ENCODE measurements around the gene WRAP53.

The WRAP53 gene

DNA sequence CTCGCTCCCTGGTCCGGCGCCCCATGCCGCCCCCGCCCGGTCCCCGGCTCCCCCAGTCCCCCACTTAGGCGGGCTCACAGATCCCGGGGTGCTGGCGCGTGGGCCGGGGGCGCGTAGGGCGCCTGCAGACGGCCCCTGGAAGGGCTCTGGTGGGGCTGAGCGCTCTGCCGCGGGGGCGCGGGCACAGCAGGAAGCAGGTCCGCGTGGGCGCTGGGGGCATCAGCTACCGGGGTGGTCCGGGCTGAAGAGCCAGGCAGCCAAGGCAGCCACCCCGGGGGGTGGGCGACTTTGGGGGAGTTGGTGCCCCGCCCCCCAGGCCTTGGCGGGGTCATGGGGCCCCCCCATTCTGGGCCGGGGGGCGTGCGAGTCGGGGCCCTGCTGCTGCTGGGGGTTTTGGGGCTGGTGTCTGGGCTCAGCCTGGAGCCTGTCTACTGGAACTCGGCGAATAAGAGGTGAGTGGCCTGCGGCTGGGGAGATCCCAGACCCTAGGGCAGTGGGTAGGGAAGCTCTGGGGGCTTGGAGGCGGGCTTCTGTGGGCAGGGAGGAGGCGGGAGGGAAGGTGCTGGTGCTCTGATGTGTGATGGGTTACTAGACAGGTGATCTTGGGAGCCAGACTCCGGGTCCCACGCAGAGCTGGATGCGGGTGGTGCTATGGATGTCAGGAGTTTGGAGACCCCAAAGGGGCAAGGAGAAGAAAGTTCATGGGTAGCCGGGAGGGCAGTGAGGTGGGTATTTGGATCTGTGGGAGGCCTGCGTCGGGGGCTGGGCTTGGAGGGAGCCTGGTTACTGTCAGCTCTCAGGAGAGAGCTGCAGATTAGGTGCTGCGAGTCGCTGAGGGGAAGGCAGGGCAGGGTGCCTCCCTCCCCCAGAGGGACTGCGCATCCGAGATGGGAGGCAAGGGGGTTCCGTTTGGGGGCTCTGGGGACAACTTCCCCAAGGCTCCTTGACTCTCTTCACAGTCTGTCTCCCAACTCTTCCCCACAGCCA lies 17.3 kb downstream of the WRAP53 start:
- H3K4me3 ChIP-seq (ENCODE audit: low read depth, low read length, poor library complexity, severe bottlenecking): peak overlapping the region; percentile 5

DNA sequence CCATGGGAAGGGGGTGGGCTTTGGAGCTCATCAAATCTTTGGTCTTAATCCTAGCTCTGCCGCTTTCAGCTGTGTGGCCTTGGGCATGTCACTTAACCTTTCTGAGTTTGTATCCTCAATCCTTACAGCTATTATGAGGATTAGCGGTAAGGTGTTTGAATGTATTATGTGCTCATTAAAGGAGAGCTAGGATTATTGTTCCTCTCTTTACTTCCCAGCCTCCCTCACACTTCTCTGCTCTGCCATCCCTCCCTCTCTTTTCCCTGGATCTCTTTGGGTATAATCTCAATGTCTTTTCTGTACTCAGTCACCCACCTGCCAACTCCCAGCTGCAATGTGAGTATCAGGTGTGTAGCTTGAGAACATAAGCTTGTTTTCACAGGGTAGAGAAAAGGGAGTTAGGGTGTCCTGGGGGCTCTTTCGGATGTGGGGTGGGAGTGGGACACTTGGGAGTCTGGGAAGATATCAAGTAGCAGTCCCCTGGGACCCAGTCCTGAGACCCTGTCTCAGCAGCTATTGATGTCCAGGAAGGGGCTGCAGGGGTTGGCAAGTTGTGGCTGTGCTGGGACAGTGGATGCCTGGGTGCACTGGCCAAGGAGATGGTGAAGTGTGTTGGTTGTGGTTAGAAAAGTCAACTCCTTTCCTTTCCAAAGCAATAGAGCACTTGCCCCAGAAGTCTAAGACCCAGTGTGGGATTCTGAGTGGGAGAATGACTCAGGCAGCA lies 18.5 kb downstream of the WRAP53 start:
- no peaks in the 10 kb centered on the region for H3K9me2 ChIP-seq (ENCODE audit: low read depth, low read length)
- no peaks in the 10 kb centered on the region for H3K9me3 ChIP-seq (ENCODE audit: low read length)
- TF ChIP-seq, protein P1, sequence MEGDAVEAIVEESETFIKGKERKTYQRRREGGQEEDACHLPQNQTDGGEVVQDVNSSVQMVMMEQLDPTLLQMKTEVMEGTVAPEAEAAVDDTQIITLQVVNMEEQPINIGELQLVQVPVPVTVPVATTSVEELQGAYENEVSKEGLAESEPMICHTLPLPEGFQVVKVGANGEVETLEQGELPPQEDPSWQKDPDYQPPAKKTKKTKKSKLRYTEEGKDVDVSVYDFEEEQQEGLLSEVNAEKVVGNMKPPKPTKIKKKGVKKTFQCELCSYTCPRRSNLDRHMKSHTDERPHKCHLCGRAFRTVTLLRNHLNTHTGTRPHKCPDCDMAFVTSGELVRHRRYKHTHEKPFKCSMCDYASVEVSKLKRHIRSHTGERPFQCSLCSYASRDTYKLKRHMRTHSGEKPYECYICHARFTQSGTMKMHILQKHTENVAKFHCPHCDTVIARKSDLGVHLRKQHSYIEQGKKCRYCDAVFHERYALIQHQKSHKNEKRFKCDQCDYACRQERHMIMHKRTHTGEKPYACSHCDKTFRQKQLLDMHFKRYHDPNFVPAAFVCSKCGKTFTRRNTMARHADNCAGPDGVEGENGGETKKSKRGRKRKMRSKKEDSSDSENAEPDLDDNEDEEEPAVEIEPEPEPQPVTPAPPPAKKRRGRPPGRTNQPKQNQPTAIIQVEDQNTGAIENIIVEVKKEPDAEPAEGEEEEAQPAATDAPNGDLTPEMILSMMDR (IDR thresholded peaks at IDR 0.05; ENCODE audit: low read length): no peak
- TF ChIP-seq EZH2 (IDR thresholded peaks at IDR 0.05; ENCODE audit: borderline replicate concordance, low read length): no peak
- no peaks in the 10 kb centered on the region for H3K79me2 ChIP-seq (ENCODE audit: insufficient read depth, low read length)
- H3F3A ChIP-seq (ENCODE audit: insufficient read depth, low read length): no peaks in the 10 kb centered on the region
- H3K36me3 ChIP-seq (ENCODE audit: insufficient read depth, low read length): peaks cover 9% of the 10 kb centered on the region
- H3K4me2 ChIP-seq (ENCODE audit: low read length): no peak overlapping the region
- H2AFZ ChIP-seq (ENCODE audit: low read length): no peak overlapping the region
- H3K4me1 ChIP-seq (ENCODE audit: insufficient read depth, low read length, severe bottlenecking): peaks cover 12% of the 10 kb centered on the region
- H3K9ac ChIP-seq (ENCODE audit: low read length): no peak overlapping the region
- H4K20me1 ChIP-seq (ENCODE audit: insufficient read depth, low read length): no peaks in the 10 kb centered on the region
- H3K4me3 ChIP-seq (ENCODE audit: low read depth, low read length, poor library complexity, severe bottlenecking): no peak overlapping the region
- peaks cover 11% of the 10 kb centered on the region; the same call in 1 of the 2 replicates for H3K27me3 ChIP-seq (ENCODE audit: insufficient read depth, low read length)
- no peak overlapping the region for H3K27ac ChIP-seq (ENCODE audit: low read depth, low read length, poor library complexity, severe bottlenecking)

More for the DNA sequence above, 17.3 kb downstream of the WRAP53 start:
- no peaks in the 10 kb centered on the region for H3K9me2 ChIP-seq (ENCODE audit: low read depth, low read length)
- no peaks in the 10 kb centered on the region for H3F3A ChIP-seq (ENCODE audit: insufficient read depth, low read length)
- no peak overlapping the region for H2AFZ ChIP-seq (ENCODE audit: low read length)
- peak overlapping the region; percentile 33; the same call in 1 of the 2 replicates for H3K4me2 ChIP-seq (ENCODE audit: low read length)
- H3K79me2 ChIP-seq (ENCODE audit: insufficient read depth, low read length): no peaks in the 10 kb centered on the region
- TF ChIP-seq, protein P1 (IDR thresholded peaks at IDR 0.05; ENCODE audit: low read length): no peak
- TF ChIP-seq EZH2 (IDR thresholded peaks at IDR 0.05; ENCODE audit: borderline replicate concordance, low read length): no peak
- H3K9ac ChIP-seq (ENCODE audit: low read length): no peak overlapping the region
- no peaks in the 10 kb centered on the region for H4K20me1 ChIP-seq (ENCODE audit: insufficient read depth, low read length)
- H3K9me3 ChIP-seq (ENCODE audit: low read length): no peaks in the 10 kb centered on the region
- H3K4me1 ChIP-seq (ENCODE audit: insufficient read depth, low read length, severe bottlenecking): peaks cover 12% of the 10 kb centered on the region
- H3K36me3 ChIP-seq (ENCODE audit: insufficient read depth, low read length): peaks cover 16% of the 10 kb centered on the region
- peaks cover 11% of the 10 kb centered on the region; the same call in 1 of the 2 replicates for H3K27me3 ChIP-seq (ENCODE audit: insufficient read depth, low read length)
- H3K27ac ChIP-seq (ENCODE audit: low read depth, low read length, poor library complexity, severe bottlenecking): no peak overlapping the region

DNA sequence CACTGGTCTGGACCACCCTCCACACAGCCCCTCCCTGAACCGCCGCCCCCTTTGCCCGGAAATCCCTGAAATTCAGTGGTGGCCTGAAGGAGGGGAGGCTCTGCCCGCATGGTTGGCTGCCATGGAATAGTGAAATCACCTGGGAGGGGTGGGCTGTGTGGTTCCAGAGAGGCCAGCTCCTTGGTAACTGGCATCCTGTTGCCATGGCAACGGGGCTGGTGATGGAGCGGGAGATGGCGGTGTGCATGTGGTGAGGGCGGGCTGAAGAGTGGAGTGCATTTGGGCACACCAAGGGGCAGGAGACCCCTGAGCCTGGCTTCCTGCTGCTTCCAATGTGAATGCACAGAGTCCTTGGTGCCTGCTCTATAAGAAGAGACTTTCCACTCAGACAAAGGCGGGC lies 19.2 kb downstream of the WRAP53 start:
- H3K9ac ChIP-seq (ENCODE audit: low read length): no peak overlapping the region
- H3K4me2 ChIP-seq (ENCODE audit: low read length): no peak overlapping the region
- peaks cover 4% of the 10 kb centered on the region for H3K36me3 ChIP-seq (ENCODE audit: insufficient read depth, low read length)
- H3K79me2 ChIP-seq (ENCODE audit: insufficient read depth, low read length): no peaks in the 10 kb centered on the region
- H3K4me1 ChIP-seq (ENCODE audit: insufficient read depth, low read length, severe bottlenecking): peaks cover 12% of the 10 kb centered on the region
- TF ChIP-seq, protein P1 (IDR thresholded peaks at IDR 0.05; ENCODE audit: low read length): no peak
- TF ChIP-seq EZH2 (IDR thresholded peaks at IDR 0.05; ENCODE audit: borderline replicate concordance, low read length): no peak
- no peak overlapping the region for H3K4me3 ChIP-seq (ENCODE audit: low read depth, low read length, poor library complexity, severe bottlenecking)
- H2AFZ ChIP-seq (ENCODE audit: low read length): no peak overlapping the region
- no peaks in the 10 kb centered on the region for H4K20me1 ChIP-seq (ENCODE audit: insufficient read depth, low read length)
- H3K9me2 ChIP-seq (ENCODE audit: low read depth, low read length): no peaks in the 10 kb centered on the region
- no peaks in the 10 kb centered on the region for H3F3A ChIP-seq (ENCODE audit: insufficient read depth, low read length)
- H3K9me3 ChIP-seq (ENCODE audit: low read length): no peaks in the 10 kb centered on the region
- H3K27me3 ChIP-seq (ENCODE audit: insufficient read depth, low read length): peaks cover 11% of the 10 kb centered on the region; the same call in 1 of the 2 replicates
- no peak overlapping the region for H3K27ac ChIP-seq (ENCODE audit: low read depth, low read length, poor library complexity, severe bottlenecking)

All from OCI-LY1 (cell line).